Measurements from ENCODE around the gene CPA5. TPM values are rescaled to one million over a fixed set of nuclear protein-coding genes. Genes with fewer than 3 reads are reported as not detected.
A peak's percentile ranks its signal among the peaks of the same experiment; 100 is the strongest.

The CPA5 gene
- total RNA-seq, 2 donors from 2014 or later, result not detected

DNA sequence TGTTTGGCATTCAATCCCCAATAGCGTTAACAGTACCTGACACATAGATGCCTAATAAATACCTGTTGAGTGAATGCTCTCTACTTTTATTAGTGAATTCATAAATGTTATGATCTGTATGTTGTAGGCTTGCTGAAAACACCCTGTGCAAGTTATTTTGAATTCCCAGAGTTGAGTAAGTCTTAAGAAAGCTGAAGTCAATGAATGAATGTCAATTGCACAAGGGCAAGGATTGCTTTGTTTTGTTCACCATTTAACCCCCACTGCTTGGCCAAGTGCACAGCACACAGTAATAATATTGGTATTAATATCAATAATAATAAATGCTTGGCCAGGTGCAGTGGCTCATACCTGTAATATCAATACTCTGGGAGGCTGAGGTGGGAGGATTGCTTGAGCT, 45.9 kb downstream of the CPA5 start:
- Histone ChIP-seq H3K27ac (no peak overlapping the region), H3K27me3 (replicated peaks; ENCODE audit: insufficient read depth) (no peaks in the 10 kb centered on the region), H3K4me3 (no peak overlapping the region), H3K9me3 (no peaks in the 10 kb centered on the region), H3K4me1 (ENCODE audit: control insufficient read depth in 1 of 2, low read depth in 2 of 2) (peaks cover 4 to 14% of the 10 kb centered on the region in 2 donors), H3K36me3 (no peaks in the 10 kb centered on the region)
- no peak for DNase-seq (ENCODE audit: low spot score)
- TF ChIP-seq, protein P1, sequence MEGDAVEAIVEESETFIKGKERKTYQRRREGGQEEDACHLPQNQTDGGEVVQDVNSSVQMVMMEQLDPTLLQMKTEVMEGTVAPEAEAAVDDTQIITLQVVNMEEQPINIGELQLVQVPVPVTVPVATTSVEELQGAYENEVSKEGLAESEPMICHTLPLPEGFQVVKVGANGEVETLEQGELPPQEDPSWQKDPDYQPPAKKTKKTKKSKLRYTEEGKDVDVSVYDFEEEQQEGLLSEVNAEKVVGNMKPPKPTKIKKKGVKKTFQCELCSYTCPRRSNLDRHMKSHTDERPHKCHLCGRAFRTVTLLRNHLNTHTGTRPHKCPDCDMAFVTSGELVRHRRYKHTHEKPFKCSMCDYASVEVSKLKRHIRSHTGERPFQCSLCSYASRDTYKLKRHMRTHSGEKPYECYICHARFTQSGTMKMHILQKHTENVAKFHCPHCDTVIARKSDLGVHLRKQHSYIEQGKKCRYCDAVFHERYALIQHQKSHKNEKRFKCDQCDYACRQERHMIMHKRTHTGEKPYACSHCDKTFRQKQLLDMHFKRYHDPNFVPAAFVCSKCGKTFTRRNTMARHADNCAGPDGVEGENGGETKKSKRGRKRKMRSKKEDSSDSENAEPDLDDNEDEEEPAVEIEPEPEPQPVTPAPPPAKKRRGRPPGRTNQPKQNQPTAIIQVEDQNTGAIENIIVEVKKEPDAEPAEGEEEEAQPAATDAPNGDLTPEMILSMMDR (IDR thresholded peaks at IDR 0.05), result no peak
- no peak for ATAC-seq (ENCODE audit: insufficient number of reproducible peaks, low FRiP score, low read depth)

DNA sequence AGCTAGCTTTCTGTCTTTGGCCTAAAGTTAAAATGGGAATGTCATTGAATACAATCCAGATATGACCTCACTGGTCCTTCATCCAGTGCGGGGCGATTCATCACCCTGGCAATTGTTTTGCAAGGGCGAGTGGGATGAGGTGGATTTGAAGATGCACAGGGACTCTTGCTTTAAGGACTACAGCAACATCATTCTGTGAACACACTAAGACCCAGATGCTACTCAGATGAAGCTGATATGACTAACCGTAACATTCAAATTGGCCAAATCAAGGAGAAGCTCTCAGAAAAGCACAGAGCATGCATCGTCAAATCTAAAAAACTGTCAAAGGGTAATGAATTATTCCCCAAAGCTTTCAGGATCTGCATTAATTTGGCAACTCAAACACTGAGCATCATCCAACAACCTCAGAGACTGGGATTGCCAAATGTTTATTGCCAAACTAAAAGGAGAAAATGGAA, 48.5 kb downstream of the CPA5 start:
- Histone ChIP-seq H3K27ac (peak overlapping the region in 1 of 2 donors; percentile 54), H3K27me3 (replicated peaks; ENCODE audit: insufficient read depth) (no peaks in the 10 kb centered on the region), H3K9me3 (no peaks in the 10 kb centered on the region), H3K4me1 (ENCODE audit: control insufficient read depth in 1 of 2, low read depth in 2 of 2) (peaks cover 4 to 37% of the 10 kb centered on the region in 2 donors), H3K36me3 (no peaks in the 10 kb centered on the region), H3K4me3 (no peak overlapping the region)
- DNase-seq (ENCODE audit: low spot score) (no peak), ATAC-seq (ENCODE audit: insufficient number of reproducible peaks, low FRiP score, low read depth) (no peak)
- TF ChIP-seq, protein P1 (IDR thresholded peaks at IDR 0.05), result no peak

DNA sequence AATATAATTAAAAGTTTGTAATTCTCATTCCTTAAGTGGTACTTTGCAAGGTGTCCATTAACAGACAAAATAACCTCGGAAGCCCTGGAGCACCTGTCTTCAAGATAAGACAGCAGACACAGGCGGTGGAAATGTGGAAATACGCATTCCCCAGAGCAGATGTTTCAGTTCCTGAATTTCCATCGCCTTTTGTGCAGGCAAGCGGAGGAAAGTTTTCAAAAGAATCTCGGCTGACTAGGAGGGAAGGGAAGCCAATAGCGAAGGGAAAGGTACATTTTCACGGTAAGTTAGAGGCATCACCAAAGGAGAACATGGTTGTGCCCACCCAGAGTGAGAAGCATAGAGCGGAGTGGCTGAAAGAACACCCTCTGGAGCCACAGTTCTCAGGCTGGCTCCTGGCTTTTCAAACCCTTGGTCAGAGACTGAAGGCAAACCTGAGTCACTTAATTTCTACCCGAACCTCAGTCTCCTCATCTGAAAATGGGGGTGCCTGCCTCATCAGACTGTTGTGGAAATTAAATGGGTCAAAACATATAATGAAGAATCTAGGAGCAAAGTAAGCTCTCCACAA, 49.3 kb downstream of the CPA5 start:
- Histone ChIP-seq H3K4me1 (ENCODE audit: control insufficient read depth in 1 of 2, low read depth in 2 of 2) (peaks cover 6 to 45% of the 10 kb centered on the region in 2 donors), H3K27me3 (replicated peaks; ENCODE audit: insufficient read depth) (no peaks in the 10 kb centered on the region), H3K27ac (no peak overlapping the region), H3K4me3 (no peak overlapping the region), H3K36me3 (no peaks in the 10 kb centered on the region), H3K9me3 (no peaks in the 10 kb centered on the region)
- TF ChIP-seq, protein P1 (IDR thresholded peaks at IDR 0.05), result no peak
- ATAC-seq (ENCODE audit: insufficient number of reproducible peaks, low FRiP score, low read depth), result no peak
- no peak for DNase-seq (ENCODE audit: low spot score)

DNA sequence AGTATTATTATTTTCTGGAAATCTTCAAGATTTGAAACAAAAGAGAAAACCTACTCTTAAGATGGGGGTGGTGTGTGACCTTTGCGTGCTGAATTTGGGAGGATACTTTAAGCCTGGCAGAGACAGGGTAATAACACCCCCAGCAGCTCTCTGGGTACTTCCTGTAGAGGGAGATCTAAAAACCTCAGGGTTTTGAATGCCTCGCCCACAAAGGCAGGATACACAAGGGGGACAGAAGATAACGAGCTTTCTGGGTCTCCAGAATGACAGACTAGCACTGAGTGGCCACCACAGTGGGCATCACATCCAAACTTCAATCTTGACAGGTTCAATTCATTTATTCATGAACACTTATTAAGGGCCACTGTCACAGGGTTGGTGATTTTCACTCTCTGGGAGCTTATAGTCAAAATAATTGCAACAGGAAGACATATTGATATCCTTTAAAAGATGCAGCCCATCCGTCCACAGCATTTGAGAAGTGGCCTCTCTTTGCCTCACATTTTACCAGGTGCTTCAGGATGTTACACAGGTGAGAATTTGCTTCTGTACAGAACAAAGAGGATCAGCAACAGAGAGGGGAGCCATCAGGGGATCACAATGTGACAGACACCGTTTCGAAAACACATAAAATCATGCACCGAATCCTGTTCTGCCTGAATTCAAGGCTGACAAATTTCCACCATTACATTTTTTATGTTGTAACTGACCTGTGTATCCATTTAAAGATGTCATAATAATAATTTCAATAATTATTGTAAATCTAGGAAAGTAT, 50.0 kb downstream of the CPA5 start:
- no peak for DNase-seq (ENCODE audit: low spot score)
- Histone ChIP-seq H3K4me3 (no peak overlapping the region), H3K9me3 (no peaks in the 10 kb centered on the region), H3K27ac (peak overlapping the region in 1 of 2 donors; percentile 59), H3K27me3 (replicated peaks; ENCODE audit: insufficient read depth) (no peaks in the 10 kb centered on the region), H3K36me3 (no peaks in the 10 kb centered on the region), H3K4me1 (ENCODE audit: control insufficient read depth in 1 of 2, low read depth in 2 of 2) (peaks cover 8 to 51% of the 10 kb centered on the region in 2 donors)
- TF ChIP-seq, protein P1 (IDR thresholded peaks at IDR 0.05), result no peak
- ATAC-seq (ENCODE audit: insufficient number of reproducible peaks, low FRiP score, low read depth), result no peak

DNA sequence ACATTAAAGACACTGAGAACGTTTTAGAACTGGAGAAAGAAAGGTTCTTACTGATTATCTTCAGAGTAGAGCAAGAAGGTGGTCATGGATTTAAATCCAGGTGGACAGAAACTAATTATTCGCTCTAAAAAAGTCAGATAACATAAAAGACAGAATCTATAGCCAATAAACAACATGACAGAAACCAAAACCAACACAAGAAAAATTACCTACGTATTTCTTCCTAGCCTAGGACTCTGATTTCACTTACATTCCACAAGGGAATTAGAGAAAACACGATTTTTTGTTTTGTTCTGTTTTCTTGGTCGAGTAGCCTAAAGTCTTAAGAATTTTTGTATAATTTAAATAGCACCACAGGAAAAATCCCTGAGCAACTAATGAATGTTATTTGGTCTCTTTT, 50.8 kb downstream of the CPA5 start:
- Histone ChIP-seq H3K27me3 (replicated peaks; ENCODE audit: insufficient read depth) (no peaks in the 10 kb centered on the region), H3K27ac (peak overlapping the region in 1 of 2 donors; percentile 59), H3K4me1 (ENCODE audit: control insufficient read depth in 1 of 2, low read depth in 2 of 2) (peaks cover 8 to 59% of the 10 kb centered on the region in 2 donors), H3K4me3 (peak overlapping the region; percentile 60), H3K9me3 (no peaks in the 10 kb centered on the region), H3K36me3 (no peaks in the 10 kb centered on the region)
- TF ChIP-seq, protein P1 (IDR thresholded peaks at IDR 0.05), result no peak
- DNase-seq (ENCODE audit: low spot score) (no peak), ATAC-seq (ENCODE audit: insufficient number of reproducible peaks, low FRiP score, low read depth) (no peak)
